ENCODE results near the gene PPP1R13B. TPM values are rescaled to one million over a fixed set of nuclear protein-coding genes. Genes with fewer than 3 reads are reported as not detected.

PPP1R13B gene
- total and polyA plus RNA-seq, 11 donors, result 27.5 to 96.2 (median 75.4) TPM

DNA sequence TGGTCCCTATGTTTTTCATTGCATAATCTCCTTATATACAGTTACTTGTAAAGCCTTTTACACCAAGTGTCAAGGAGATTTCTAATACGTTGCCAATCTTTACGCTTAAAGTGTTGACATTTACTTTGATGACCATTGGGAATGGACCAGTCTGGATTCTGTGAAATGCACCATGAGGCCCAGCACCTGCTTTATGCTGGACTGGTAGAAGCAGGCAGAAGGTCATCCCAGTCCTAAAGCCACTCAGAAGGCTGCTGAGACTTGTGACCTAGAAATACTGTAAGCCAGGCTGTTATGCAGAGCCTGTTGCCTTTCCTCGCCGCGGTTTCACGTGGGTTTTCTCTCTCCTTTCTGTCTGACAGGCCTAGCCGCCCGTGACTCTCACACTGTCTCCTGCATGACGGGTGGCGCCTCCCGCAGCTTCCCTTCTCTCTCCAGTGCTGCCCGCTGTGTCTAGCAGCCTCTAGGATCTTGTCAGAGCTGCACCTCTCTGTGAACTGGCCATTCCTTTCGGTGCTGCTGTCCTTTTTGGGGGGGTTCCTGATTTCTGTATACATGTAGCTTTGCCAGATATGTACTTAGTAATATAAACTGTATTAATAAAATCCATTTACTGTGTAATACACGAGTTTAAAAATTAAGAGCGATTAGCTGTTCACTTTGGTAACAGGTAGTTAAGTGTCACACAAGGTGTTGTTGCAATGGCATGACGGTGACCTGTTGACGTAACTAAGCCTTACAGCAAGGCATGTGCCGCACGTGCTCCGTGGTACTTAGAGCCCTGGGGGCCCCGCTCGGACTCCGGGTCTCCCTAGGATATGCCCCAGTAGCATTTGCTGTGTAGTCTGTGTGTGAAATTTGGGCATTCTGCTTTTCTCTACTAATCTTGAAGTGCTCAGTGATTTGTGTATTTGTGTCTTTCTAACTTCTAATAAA, 161.8 kb downstream of the PPP1R13B start:
- no peaks in the 10 kb centered on the region for H3K9me3 ChIP-seq
- H3K27ac ChIP-seq, result no peak overlapping the region
- WGBS, 4 donors, result 82 to 86% (median 85%) methylated on average over 23 of the region's 23 CpGs
- peaks cover 0 to 56% (median 21%) of the 10 kb centered on the region in 12 donors for H3K4me1 ChIP-seq
- H3K4me3 ChIP-seq, result no peak overlapping the region
- DNase-seq, result no peak
- no peak for ATAC-seq
- peaks cover 0 to 99% (median 87%) of the 10 kb centered on the region in 9 donors for H3K36me3 ChIP-seq
- intact Hi-C loops (cut with DNase I), result loop anchor here in 4 of 10 donors (5.0 to 10.0 kb wide), 4 partner anchors 38 to 111 kb away; partner anchors contain the start of gene KLC1 (in 1 of the 4)
- TF ChIP-seq, protein P1, sequence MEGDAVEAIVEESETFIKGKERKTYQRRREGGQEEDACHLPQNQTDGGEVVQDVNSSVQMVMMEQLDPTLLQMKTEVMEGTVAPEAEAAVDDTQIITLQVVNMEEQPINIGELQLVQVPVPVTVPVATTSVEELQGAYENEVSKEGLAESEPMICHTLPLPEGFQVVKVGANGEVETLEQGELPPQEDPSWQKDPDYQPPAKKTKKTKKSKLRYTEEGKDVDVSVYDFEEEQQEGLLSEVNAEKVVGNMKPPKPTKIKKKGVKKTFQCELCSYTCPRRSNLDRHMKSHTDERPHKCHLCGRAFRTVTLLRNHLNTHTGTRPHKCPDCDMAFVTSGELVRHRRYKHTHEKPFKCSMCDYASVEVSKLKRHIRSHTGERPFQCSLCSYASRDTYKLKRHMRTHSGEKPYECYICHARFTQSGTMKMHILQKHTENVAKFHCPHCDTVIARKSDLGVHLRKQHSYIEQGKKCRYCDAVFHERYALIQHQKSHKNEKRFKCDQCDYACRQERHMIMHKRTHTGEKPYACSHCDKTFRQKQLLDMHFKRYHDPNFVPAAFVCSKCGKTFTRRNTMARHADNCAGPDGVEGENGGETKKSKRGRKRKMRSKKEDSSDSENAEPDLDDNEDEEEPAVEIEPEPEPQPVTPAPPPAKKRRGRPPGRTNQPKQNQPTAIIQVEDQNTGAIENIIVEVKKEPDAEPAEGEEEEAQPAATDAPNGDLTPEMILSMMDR (IDR thresholded peaks at IDR 0.05), result no peak
- no peak for TF ChIP-seq POLR2A (IDR thresholded peaks at IDR 0.05)
- no peaks in the 10 kb centered on the region for H3K27me3 ChIP-seq

DNA sequence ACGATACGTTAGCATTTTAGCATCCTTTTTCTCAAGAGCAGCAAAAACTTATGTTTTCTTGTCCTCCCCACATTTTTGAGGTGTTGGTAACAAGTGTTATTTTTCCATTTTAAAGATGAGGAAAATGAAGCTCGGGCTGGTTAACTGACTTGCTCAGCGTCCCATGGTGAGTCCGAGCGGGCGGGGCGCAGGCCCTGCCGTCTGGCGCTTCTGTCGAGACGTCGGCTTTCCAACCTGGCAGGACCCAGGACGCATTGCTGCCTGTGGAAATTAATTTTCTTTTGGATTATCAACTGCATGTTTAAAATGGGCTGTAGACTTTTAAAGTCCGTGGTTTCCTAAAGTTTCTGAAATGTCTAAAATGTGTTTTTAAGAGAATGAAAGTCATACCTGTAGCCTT, 162.5 kb downstream of the PPP1R13B start:
- Histone ChIP-seq H3K4me1 (peaks cover 0 to 55% (median 19%) of the 10 kb centered on the region in 12 donors), H3K27ac (no peak overlapping the region), H3K36me3 (peaks cover 0 to 99% (median 90%) of the 10 kb centered on the region in 9 donors), H3K9me3 (no peaks in the 10 kb centered on the region), H3K27me3 (no peaks in the 10 kb centered on the region), H3K4me3 (no peak overlapping the region)
- no peak for DNase-seq
- intact Hi-C loops (cut with DNase I), result loop anchor here in 4 of 10 donors (5.0 to 10.0 kb wide), 5 partner anchors 32 to 110 kb away; partner anchors contain the start of genes KLC1 (in 1 of the 4), XRCC3 (in 1 of the 4) and ZFYVE21 (in 1 of the 4)
- no peak for ATAC-seq
- 79 to 91% (median 86%) methylated on average over 15 of the region's 15 CpGs for WGBS, 4 donors
- TF ChIP-seq, protein P1 (IDR thresholded peaks at IDR 0.05), result no peak
- TF ChIP-seq POLR2A (IDR thresholded peaks at IDR 0.05), result no peak

DNA sequence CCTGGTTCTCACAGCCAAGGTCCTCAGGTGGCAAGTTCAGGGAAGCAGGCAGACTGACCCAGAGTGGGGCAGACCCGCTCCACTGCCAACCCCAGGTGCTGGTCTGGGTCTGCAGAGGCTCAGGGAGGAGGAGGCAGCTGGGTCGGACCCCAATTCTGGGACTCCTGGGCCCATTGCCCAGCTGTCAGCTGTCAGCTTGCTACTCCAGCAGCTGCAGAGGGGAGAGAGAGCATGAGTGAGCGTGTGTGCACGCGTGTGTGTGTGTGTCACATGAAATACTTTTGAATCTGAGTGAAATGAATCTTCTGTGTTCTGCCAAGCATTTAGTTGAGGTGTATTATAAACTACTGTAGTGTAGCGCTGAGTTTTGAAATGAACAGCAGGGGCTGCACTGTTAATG, 162.9 kb downstream of the PPP1R13B start:
- ATAC-seq, result peak in 3 of 4 donors; percentile 33 to 40 (median 38)
- H3K27me3 ChIP-seq, result no peaks in the 10 kb centered on the region
- peaks cover 0 to 55% (median 19%) of the 10 kb centered on the region in 12 donors for H3K4me1 ChIP-seq
- DNase-seq, result peak in 1 of 5 donors; percentile 15
- 73 to 88% (median 75%) methylated on average over 5 to 6 of the region's 6 CpGs for WGBS, 4 donors
- no peak overlapping the region for H3K4me3 ChIP-seq
- intact Hi-C loops (cut with DNase I), result loop anchor here in 3 of 10 donors (5.0 to 10.0 kb wide), 3 partner anchors 33 to 110 kb away; partner anchors contain the start of genes KLC1 (in 1 of the 3), XRCC3 (in 1 of the 3) and ZFYVE21 (in 1 of the 3)
- H3K27ac ChIP-seq, result no peak overlapping the region
- no peaks in the 10 kb centered on the region for H3K9me3 ChIP-seq
- TF ChIP-seq POLR2A (IDR thresholded peaks at IDR 0.05), result no peak
- TF ChIP-seq, protein P1 (IDR thresholded peaks at IDR 0.05), result no peak
- H3K36me3 ChIP-seq, result peaks cover 0 to 100% (median 94%) of the 10 kb centered on the region in 9 donors

Other genes starting within 250 kb of the PPP1R13B start
- gene KLC1, start 218.4 kb downstream of the PPP1R13B start, total RNA-seq, result 100 to 1,000 TPM; 127 to 241 (median 150) TPM
- gene KLC1, start 218.4 kb downstream of the PPP1R13B start, polyA plus RNA-seq, result 100 to 1,000 TPM; 162 to 171 TPM
- 1 to 10 TPM; 1.9 to 8.7 (median 3.1) TPM for gene XRCC3, start 132.1 kb downstream of the PPP1R13B start, total RNA-seq
- 1 to 10 TPM; 1.9 to 2.6 TPM for gene XRCC3, start 132.1 kb downstream of the PPP1R13B start, polyA plus RNA-seq
- 10 to 100 TPM; 44.1 to 79.4 (median 52.5) TPM for gene ZFYVE21, start 131.8 kb downstream of the PPP1R13B start, total RNA-seq
- 10 to 100 TPM; 48.8 to 86.1 TPM for gene ZFYVE21, start 131.8 kb downstream of the PPP1R13B start, polyA plus RNA-seq
- gene TDRD9, start 80.9 kb upstream of the PPP1R13B start, total RNA-seq, result 1 to 10 TPM; 1.1 to 9.6 (median 2.1) TPM
- gene TDRD9, start 80.9 kb upstream of the PPP1R13B start, polyA plus RNA-seq, result 1 to 10 TPM; 1.7 to 9.6 TPM
- 10 to 100 TPM in 8 of 9 donors, 1 to 10 TPM in 1; 9.1 to 42.5 (median 25.5) TPM for gene RD3L, start 95.0 kb upstream of the PPP1R13B start, total RNA-seq
- 10 to 100 TPM in 1 of 2 donors, 1 to 10 TPM in 1; 4.3 to 41.5 TPM for gene RD3L, start 95.0 kb upstream of the PPP1R13B start, polyA plus RNA-seq
- gene ASPG, start 238.1 kb upstream of the PPP1R13B start, total RNA-seq, result 10 to 100 TPM in 7 of 9 donors, 1 to 10 TPM in 2; 6.0 to 54.6 (median 16.3) TPM
- gene ASPG, start 238.1 kb upstream of the PPP1R13B start, polyA plus RNA-seq, result 10 to 100 TPM in 1 of 2 donors, 1 to 10 TPM in 1; 3.2 to 16.3 TPM

Data from heart left ventricle (tissue), 16 donors.